B cell (primary cell): Measurements from ENCODE around the gene CTNNA1. TPM values are rescaled to one million over a fixed set of nuclear protein-coding genes. Genes with fewer than 3 reads are reported as not detected.

Experiments used
- ATAC-seq: fragments of 200-7000 bp; cut with Tn5 transposase; one replicate; pipeline ENCODE4 v1.10.0; 2021; ENCODE audit warnings: low read depth, mild to moderate bottlenecking, moderate number of reproducible peaks, moderate library complexity
- CTCF ChIA-PET: fragments of 350-600 bp; sonication (Branson Sonifier 250); formaldehyde crosslinking; loops from one replicate; lab custom pipeline; 2021; ENCODE audit warnings: antibody characterized with exemption, inconsistent platforms; lab: Charles Lee
- POLR2A ChIA-PET: fragments of 350-600 bp; sonication (Branson Sonifier 250); formaldehyde crosslinking; loops from one replicate; lab custom pipeline; 2021; ENCODE audit warnings: antibody characterized with exemption; lab: Charles Lee
- DNase-seq: peaks from one replicate; pipeline ENCODE4 v3.0.0; 2013
- H2AFZ ChIP-seq: 2 replicates; pipeline ENCODE4 v1.6.1; 2012; ENCODE audit warnings: mild to moderate bottlenecking, low read depth, low read length; ENCODE audit not compliant: insufficient read depth, poor library complexity, severe bottlenecking
- H3K27ac ChIP-seq, 2 donors: 1 replicate in 1 of 2; 2 replicates in 1 of 2; pipeline ENCODE4 v1.5.1; 2012 to 2013; ENCODE audit warnings: low read length in 2 of 2, mild to moderate bottlenecking in 2 of 2, moderate library complexity in 1 of 2
- H3K27me3 ChIP-seq, 4 experiments: fragments of 200-600 bp in 1 of 4; sonication (generic) in 1 of 4; replicated peaks in 1 of 4; 1 replicate in 2 of 4; 2 replicates in 2 of 4; pipeline versions ENCODE4 v1.6.1 to v1.7.0; 2013 to 2016; ENCODE audit warnings: low read length in 3 of 4, mild to moderate bottlenecking in 2 of 4, mixed read lengths in 1 of 4, moderate library complexity in 1 of 4; ENCODE audit not compliant: insufficient read depth in 4 of 4, control insufficient read depth in 3 of 4; ENCODE audit errors: control extremely low read depth in 1 of 4
- H3K36me3 ChIP-seq, 2 experiments: replicated peaks in 1 of 2; 1 replicate in 1 of 2; 2 replicates in 1 of 2; pipeline versions ENCODE4 v1.6.1 to v1.7.1; 2013; ENCODE audit warnings: low read length in 1 of 2; ENCODE audit not compliant: insufficient read depth in 2 of 2, control insufficient read depth in 1 of 2; ENCODE audit errors: control extremely low read depth in 1 of 2, extremely low read depth in 1 of 2
- H3K4me1 ChIP-seq, 2 donors: fragments of 200-600 bp in 1 of 2; sonication (generic) in 1 of 2; 1 replicate in 1 of 2; 2 replicates in 1 of 2; pipeline versions ENCODE4 v1.5.1 to v1.6.1; 2013 to 2017; ENCODE audit warnings: low read length in 2 of 2; ENCODE audit not compliant: control insufficient read depth in 2 of 2, insufficient read depth in 2 of 2
- H3K4me2 ChIP-seq: replicated peaks from 2 replicates; pipeline ENCODE3; 2012; ENCODE audit warnings: mild to moderate bottlenecking, low read depth, low read length; ENCODE audit not compliant: poor library complexity, severe bottlenecking
- H3K4me3 ChIP-seq, 5 experiments: fragments of 200-600 bp in 1 of 5; sonication (generic) in 1 of 5; 1 replicate in 3 of 5; 2 replicates in 2 of 5; pipeline versions ENCODE4 v1.5.1 to v1.7.0; 2011 to 2016; ENCODE audit warnings: low read length in 4 of 5, mild to moderate bottlenecking in 4 of 5, low read depth in 2 of 5, control low read depth in 1 of 5, moderate library complexity in 1 of 5; ENCODE audit not compliant: insufficient read depth in 1 of 5; ENCODE audit errors: control extremely low read depth in 1 of 5, extremely low read depth in 1 of 5
- H3K79me2 ChIP-seq: fragments of 200-600 bp; sonication (generic); one replicate; pipeline ENCODE4 v1.6.0; 2016; ENCODE audit warnings: low read length; ENCODE audit not compliant: control insufficient read depth, insufficient read depth
- H3K9ac ChIP-seq: fragments of 200-600 bp; sonication (generic); 2 replicates; pipeline ENCODE4 v1.6.1; 2017; ENCODE audit warnings: mild to moderate bottlenecking, low read length, moderate library complexity
- H3K9me3 ChIP-seq, 3 donors: one replicate each; pipeline versions ENCODE4 v1.6.1 to v1.7.1; 2013; ENCODE audit warnings: low read length in 2 of 3; ENCODE audit not compliant: control insufficient read depth in 2 of 3, insufficient read depth in 1 of 3; ENCODE audit errors: control extremely low read depth in 1 of 3
- H4K20me1 ChIP-seq: 2 replicates; pipeline ENCODE4 v1.6.0; 2012; ENCODE audit warnings: mild to moderate bottlenecking, low read length; ENCODE audit not compliant: insufficient read depth, control insufficient read depth, poor library complexity, severe bottlenecking
- H3K27ac Mint-ChIP-seq: one replicate; pipeline ENCODE4 v1.8.0; 2021; ENCODE audit warnings: mixed read lengths
- H3K27me3 Mint-ChIP-seq: one replicate; pipeline ENCODE4 v1.8.0; 2021; ENCODE audit warnings: mixed read lengths
- H3K4me1 Mint-ChIP-seq: one replicate; pipeline ENCODE4 v1.8.0; 2021; ENCODE audit warnings: mixed read lengths
- H3K4me3 Mint-ChIP-seq: one replicate; pipeline ENCODE4 v1.8.0; 2021; ENCODE audit warnings: mixed read lengths
- H3K9me3 Mint-ChIP-seq: one replicate; pipeline ENCODE4 v1.8.0; 2022; ENCODE audit warnings: mixed read lengths; ENCODE audit not compliant: insufficient read depth
- EZH2 ChIP-seq: IDR thresholded peaks from 2 replicates; pipeline ENCODE4 v1.6.1; 2012; ENCODE audit warnings: borderline replicate concordance, low read depth, mild to moderate bottlenecking, moderate library complexity, low read length; ENCODE audit not compliant: insufficient read depth, poor library complexity, severe bottlenecking
- WGBS: methylation state at CpG from one replicate; pipeline ENCODE4 v1.1.5; 2013; ENCODE audit warnings: missing lambda C conversion rate; ENCODE audit not compliant: insufficient coverage; 5-methylcytosine and 5-hydroxymethylcytosine counted together
- intact Hi-C: fragments of 100-400 bp; cut with micrococcal nuclease; formaldehyde crosslinking; loops from one replicate; pipeline ENCODE4 v1.10.0; 2022
- polyA plus RNA-seq: library from polyadenylated mRNA; depleted of rRNA; stranded (reverse); fragments of >200 nt; gene quantifications from 2 replicates; pipeline ENCODE4 v1.2.3, GENCODE V29; 2012
- total RNA-seq, 2 donors: library from RNA; stranded (reverse); fragments of 120-200 nt in 1 of 2; gene quantifications; 1 replicate in 1 of 2; 2 replicates in 1 of 2; pipeline versions ENCODE4 v1.2.3 to v1.2.4, GENCODE V29; 2013 to 2022
- TF ChIP-seq, protein P1 (sequence below): fragments of 200-600 bp; IDR thresholded peaks from one replicate; pipeline ENCODE4 v1.8.0; 2022; ENCODE audit warnings: antibody characterized with exemption, mild to moderate bottlenecking

The CTNNA1 gene
- total and polyA plus RNA-seq, 2 donors (not counting 1 experiment from before 2014, with no cell fraction given): 22.7 to 96.0 TPM

DNA sequence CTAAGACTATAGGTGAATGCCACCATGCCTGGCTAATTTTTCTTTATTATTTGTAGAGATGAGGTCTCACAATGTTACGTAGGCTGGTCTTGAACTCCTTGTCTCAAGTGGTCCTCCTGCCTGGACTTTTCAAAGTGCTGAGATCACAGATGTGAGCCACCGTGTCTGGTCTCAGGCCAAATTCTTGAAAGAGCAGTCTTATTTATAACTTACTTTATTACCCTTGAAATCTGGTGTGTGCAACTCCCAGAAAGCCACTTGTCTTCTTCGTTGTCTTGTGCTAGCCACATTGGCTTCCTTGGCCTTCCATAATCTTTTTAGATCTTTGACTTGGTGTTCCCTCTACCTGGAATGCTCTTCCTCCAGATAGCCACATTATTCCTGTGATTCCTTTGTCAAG lies 50.1 kb downstream of the CTNNA1 start:
- TF ChIP-seq, protein P1, sequence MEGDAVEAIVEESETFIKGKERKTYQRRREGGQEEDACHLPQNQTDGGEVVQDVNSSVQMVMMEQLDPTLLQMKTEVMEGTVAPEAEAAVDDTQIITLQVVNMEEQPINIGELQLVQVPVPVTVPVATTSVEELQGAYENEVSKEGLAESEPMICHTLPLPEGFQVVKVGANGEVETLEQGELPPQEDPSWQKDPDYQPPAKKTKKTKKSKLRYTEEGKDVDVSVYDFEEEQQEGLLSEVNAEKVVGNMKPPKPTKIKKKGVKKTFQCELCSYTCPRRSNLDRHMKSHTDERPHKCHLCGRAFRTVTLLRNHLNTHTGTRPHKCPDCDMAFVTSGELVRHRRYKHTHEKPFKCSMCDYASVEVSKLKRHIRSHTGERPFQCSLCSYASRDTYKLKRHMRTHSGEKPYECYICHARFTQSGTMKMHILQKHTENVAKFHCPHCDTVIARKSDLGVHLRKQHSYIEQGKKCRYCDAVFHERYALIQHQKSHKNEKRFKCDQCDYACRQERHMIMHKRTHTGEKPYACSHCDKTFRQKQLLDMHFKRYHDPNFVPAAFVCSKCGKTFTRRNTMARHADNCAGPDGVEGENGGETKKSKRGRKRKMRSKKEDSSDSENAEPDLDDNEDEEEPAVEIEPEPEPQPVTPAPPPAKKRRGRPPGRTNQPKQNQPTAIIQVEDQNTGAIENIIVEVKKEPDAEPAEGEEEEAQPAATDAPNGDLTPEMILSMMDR: no peak
- no peak for TF ChIP-seq EZH2
- no peak overlapping the region for H3K4me2 ChIP-seq
- H3K4me1 ChIP-seq: peaks cover 0 to 4% of the 10 kb centered on the region in 2 donors
- no peak overlapping the region for H2AFZ ChIP-seq
- CTCF ChIA-PET: interaction anchor here (1.3 kb wide), 1 partner anchor 13 kb away, joined by 4 read pairs; no protein-coding TSS in a partner anchor
- no peak overlapping the region for H3K4me3 ChIP-seq
- Mint-ChIP-seq H3K4me1 (peaks cover 9% of the 10 kb centered on the region), H3K27me3 (no peaks in the 10 kb centered on the region), H3K4me3 (no peak overlapping the region), H3K9me3 (peaks cover 5% of the 10 kb centered on the region), H3K27ac (no peak overlapping the region)
- peaks cover 3% of the 10 kb centered on the region for H3K79me2 ChIP-seq
- POLR2A ChIA-PET: no interaction called here
- H3K27ac ChIP-seq: no peak overlapping the region
- no peak overlapping the region for H3K9ac ChIP-seq
- DNase-seq (no peak), ATAC-seq (no peak)
- H3K27me3 ChIP-seq: no peaks in the 10 kb centered on the region
- H3K36me3 ChIP-seq: peaks cover 0 to 3% of the 10 kb centered on the region in 2 experiments
- H4K20me1 ChIP-seq: peaks cover 6% of the 10 kb centered on the region
- intact Hi-C loops: no loop called here
- H3K9me3 ChIP-seq: peaks cover 0 to 9% (median 0%) of the 10 kb centered on the region in 3 donors
- WGBS: 96% methylated on average over 2 of the region's 3 CpGs

GRCh38 chr5:138803935-138804334 lies 50.7 kb downstream of the CTNNA1 start:
- Histone ChIP-seq H3K4me1 (peaks cover 0 to 4% of the 10 kb centered on the region in 2 donors), H2AFZ (no peak overlapping the region), H4K20me1 (peaks cover 6% of the 10 kb centered on the region), H3K79me2 (peaks cover 3% of the 10 kb centered on the region), H3K4me2 (no peak overlapping the region), H3K27me3 (no peaks in the 10 kb centered on the region), H3K27ac (no peak overlapping the region), H3K4me3 (no peak overlapping the region), H3K9me3 (peaks cover 0 to 9% (median 0%) of the 10 kb centered on the region in 3 donors), H3K9ac (no peak overlapping the region), H3K36me3 (peaks cover 0 to 3% of the 10 kb centered on the region in 2 experiments)
- WGBS: 100% methylated on average over 1 of the region's 1 CpG
- ChIA-PET CTCF (interaction anchor here (2.8 kb wide), 1 partner anchor 15 kb away, joined by 10 read pairs; no protein-coding TSS in a partner anchor), POLR2A (no interaction called here)
- peaks cover 5% of the 10 kb centered on the region for H3K9me3 Mint-ChIP-seq
- peaks cover 9% of the 10 kb centered on the region for H3K4me1 Mint-ChIP-seq
- intact Hi-C loops: no loop called here
- H3K4me3 Mint-ChIP-seq: no peak overlapping the region
- ATAC-seq (no peak), DNase-seq (no peak)
- TF ChIP-seq, protein P1: no peak
- TF ChIP-seq EZH2: no peak
- H3K27me3 Mint-ChIP-seq: no peaks in the 10 kb centered on the region
- no peak overlapping the region for H3K27ac Mint-ChIP-seq
